Glutamatergic neuron (in vitro differentiated cells): Measurements from ENCODE around the gene ZDHHC17. TPM values are rescaled to one million over a fixed set of nuclear protein-coding genes. Genes with fewer than 3 reads are reported as not detected.
"Not testable (repeated sequence)": the region's sequence is repeated elsewhere in the genome, so short reads cannot be mapped to it uniquely, and the experiment has no call there.

Experiments
- DNase-seq: peaks from one replicate; pipeline ENCODE4 v3.0.0; 2022
- H3K27ac Mint-ChIP-seq: one replicate; pipeline ENCODE4 v1.8.0; 2020; ENCODE audit warnings: mild to moderate bottlenecking, mixed read lengths, inconsistent platforms; ENCODE audit not compliant: unreplicated experiment
- H3K27me3 Mint-ChIP-seq: one replicate; pipeline ENCODE4 v1.8.0; 2020; ENCODE audit warnings: mild to moderate bottlenecking, moderate library complexity, mixed read lengths, inconsistent platforms; ENCODE audit not compliant: unreplicated experiment
- H3K36me3 Mint-ChIP-seq: one replicate; pipeline ENCODE4 v1.8.0; 2020; ENCODE audit warnings: mild to moderate bottlenecking, mixed read lengths, inconsistent platforms; ENCODE audit not compliant: unreplicated experiment
- H3K4me1 Mint-ChIP-seq: one replicate; pipeline ENCODE4 v1.8.0; 2020; ENCODE audit warnings: mild to moderate bottlenecking, low read depth, mixed read lengths, inconsistent platforms; ENCODE audit not compliant: unreplicated experiment
- H3K4me3 Mint-ChIP-seq: one replicate; pipeline ENCODE4 v1.8.0; 2020; ENCODE audit warnings: mild to moderate bottlenecking, mixed read lengths, inconsistent platforms; ENCODE audit not compliant: unreplicated experiment
- H3K9me3 Mint-ChIP-seq: one replicate; pipeline ENCODE4 v1.8.0; 2020; ENCODE audit warnings: mild to moderate bottlenecking, moderate library complexity, mixed read lengths, inconsistent platforms; ENCODE audit not compliant: unreplicated experiment
- total RNA-seq: library from RNA; stranded (reverse); fragmentation: NEBNext Ultra II Directional; extraction: Animal tissue kit (Norgen Biotek cat#: 25700); gene quantifications from one replicate; pipeline ENCODE4 v1.2.1, GENCODE V29; 2021; ENCODE audit not compliant: unreplicated experiment
- TF ChIP-seq, protein P1 (sequence below): fragments of 200-600 bp; sonication (generic); IDR thresholded peaks from one replicate; pipeline ENCODE4 v1.5.0; 2021; ENCODE audit not compliant: partially characterized antibody, unreplicated experiment

The ZDHHC17 gene
- total RNA-seq, 1 donor from 2014 or later: 95.5 TPM

DNA sequence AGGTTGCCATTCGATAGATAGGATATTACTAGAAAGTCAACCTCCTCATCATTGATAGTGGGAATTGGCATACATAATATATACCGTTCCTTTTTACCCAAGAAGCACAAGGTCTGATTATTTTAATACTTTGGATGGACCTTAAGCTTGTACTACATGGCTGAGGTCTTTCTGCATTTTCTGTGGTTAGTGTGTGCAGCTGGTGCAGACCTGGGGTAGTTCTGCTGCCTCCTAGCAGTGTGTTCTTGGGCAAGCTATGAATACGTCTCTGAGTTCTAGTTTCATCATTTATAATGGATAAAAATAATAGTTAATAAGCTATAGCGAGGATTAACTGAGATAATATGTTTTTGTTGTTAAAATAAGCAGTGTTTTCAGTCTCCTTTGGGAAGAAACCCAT is 2.2 kb downstream of the ZDHHC17 start:
- no peak for DNase-seq
- H3K4me1 Mint-ChIP-seq: peaks cover 24% of the 10 kb centered on the region
- H3K4me3 Mint-ChIP-seq: peak overlapping the region; percentile 30
- TF ChIP-seq, protein P1, sequence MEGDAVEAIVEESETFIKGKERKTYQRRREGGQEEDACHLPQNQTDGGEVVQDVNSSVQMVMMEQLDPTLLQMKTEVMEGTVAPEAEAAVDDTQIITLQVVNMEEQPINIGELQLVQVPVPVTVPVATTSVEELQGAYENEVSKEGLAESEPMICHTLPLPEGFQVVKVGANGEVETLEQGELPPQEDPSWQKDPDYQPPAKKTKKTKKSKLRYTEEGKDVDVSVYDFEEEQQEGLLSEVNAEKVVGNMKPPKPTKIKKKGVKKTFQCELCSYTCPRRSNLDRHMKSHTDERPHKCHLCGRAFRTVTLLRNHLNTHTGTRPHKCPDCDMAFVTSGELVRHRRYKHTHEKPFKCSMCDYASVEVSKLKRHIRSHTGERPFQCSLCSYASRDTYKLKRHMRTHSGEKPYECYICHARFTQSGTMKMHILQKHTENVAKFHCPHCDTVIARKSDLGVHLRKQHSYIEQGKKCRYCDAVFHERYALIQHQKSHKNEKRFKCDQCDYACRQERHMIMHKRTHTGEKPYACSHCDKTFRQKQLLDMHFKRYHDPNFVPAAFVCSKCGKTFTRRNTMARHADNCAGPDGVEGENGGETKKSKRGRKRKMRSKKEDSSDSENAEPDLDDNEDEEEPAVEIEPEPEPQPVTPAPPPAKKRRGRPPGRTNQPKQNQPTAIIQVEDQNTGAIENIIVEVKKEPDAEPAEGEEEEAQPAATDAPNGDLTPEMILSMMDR: no peak
- peaks cover 8% of the 10 kb centered on the region for H3K27me3 Mint-ChIP-seq
- no peaks in the 10 kb centered on the region for H3K36me3 Mint-ChIP-seq
- peaks cover 14% of the 10 kb centered on the region for H3K9me3 Mint-ChIP-seq
- H3K27ac Mint-ChIP-seq: no peak overlapping the region

DNA sequence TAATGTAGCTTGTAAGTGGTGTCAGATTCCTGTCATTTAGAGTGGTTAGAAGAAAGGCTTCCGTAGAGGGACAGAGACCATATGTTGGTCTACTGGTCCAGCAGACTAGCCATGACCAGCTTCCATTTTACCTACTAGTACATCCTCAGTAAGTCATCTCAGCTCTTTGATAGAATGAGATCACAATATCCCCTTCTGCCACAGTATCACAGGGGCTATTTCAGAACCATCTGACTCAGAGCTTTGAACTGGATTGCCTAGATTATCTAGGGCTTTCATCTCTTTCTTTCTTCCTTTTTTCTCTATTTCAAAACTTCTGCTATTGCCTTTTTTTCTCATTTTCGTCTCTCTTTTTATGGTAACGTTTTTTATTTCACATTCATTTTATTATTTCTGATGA is 4.7 kb downstream of the ZDHHC17 start:
- H3K4me1 Mint-ChIP-seq: peaks cover 21% of the 10 kb centered on the region
- peak overlapping the region; percentile 85 for H3K27ac Mint-ChIP-seq
- H3K4me3 Mint-ChIP-seq: peak overlapping the region; percentile 61
- H3K9me3 Mint-ChIP-seq: peaks cover 7% of the 10 kb centered on the region
- H3K27me3 Mint-ChIP-seq: peaks cover 6% of the 10 kb centered on the region
- no peaks in the 10 kb centered on the region for H3K36me3 Mint-ChIP-seq
- DNase-seq: no peak
- TF ChIP-seq, protein P1: no peak

DNA sequence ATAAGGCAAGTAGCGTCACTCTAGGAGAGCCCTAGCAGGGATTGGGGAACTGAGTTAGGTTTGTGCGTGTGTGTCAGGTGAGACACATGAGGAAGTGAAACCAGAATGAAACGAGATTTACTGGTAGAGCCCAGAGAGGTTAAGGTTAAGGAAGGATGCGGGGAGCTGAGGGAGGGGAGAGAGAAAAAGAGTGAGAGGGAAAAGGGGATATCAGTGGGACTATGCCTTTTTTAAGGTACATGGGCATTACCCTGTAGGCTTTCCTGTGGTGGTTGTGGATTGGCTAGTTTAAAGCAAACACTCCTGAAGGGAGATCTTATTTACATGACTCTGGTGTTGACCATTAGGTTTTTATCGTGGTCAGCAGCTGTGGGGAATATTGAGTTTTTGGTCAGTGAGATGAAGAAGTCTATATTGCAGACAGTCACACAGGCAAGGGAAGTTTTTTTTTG is 13.9 kb downstream of the ZDHHC17 start:
- TF ChIP-seq, protein P1: no peak
- Mint-ChIP-seq H3K9me3 (no peaks in the 10 kb centered on the region), H3K4me3 (no peak overlapping the region), H3K36me3 (no peaks in the 10 kb centered on the region), H3K27me3 (peaks cover 2% of the 10 kb centered on the region), H3K4me1 (peaks cover 9% of the 10 kb centered on the region), H3K27ac (no peak overlapping the region)
- DNase-seq: no peak

DNA sequence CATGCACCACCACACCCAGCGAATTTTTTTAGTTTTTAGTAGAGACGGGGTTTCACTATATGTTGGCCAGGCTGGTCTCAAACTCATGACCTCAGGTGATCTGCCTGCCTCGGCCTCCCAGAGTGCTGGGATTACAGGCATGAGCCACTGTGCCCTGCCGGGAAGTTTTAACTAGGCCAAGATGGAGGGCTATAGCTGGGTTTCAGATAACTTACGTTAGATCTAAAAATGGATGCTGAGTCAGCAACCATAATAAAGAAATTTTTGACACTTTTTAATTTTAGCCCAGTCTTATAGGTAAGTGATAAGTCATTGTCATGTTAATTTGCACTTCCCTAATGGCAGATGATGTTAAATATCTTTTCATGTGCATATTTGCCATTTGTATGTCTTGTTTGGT is 14.4 kb downstream of the ZDHHC17 start:
- H3K9me3 Mint-ChIP-seq: no peaks in the 10 kb centered on the region
- H3K27ac Mint-ChIP-seq: no peak overlapping the region
- peaks cover 9% of the 10 kb centered on the region for H3K4me1 Mint-ChIP-seq
- TF ChIP-seq, protein P1: no peak
- H3K36me3 Mint-ChIP-seq: no peaks in the 10 kb centered on the region
- no peak for DNase-seq
- no peak overlapping the region for H3K4me3 Mint-ChIP-seq
- H3K27me3 Mint-ChIP-seq: peaks cover 2% of the 10 kb centered on the region

DNA sequence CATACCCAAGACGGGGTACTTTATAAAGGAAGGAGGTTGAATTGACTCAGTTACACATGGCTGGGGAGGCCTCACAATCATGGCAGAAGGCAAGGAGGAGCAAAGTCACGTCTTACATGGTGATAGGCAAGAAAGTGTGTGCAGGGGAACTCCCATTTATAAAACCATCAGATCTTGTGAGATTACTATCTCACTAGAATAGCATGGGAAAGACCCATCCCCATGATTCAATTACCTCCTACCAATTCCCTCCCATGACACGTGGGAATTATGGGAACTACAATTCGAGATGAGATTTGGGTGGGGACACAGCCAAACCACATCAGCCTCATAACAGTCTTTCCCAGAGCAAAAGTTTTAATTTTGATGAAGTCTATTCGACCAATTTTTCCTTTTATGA is 15.4 kb downstream of the ZDHHC17 start:
- not testable (repeated sequence) for H3K4me1 Mint-ChIP-seq, DNase-seq, H3K27me3 Mint-ChIP-seq, H3K4me3 Mint-ChIP-seq, H3K9me3 Mint-ChIP-seq, H3K36me3 Mint-ChIP-seq, H3K27ac Mint-ChIP-seq
